Thymus (tissue), 11 donors: ENCODE data around the gene AKAP13. TPM values are rescaled to one million over a fixed set of nuclear protein-coding genes. Genes with fewer than 3 reads are reported as not detected.

ENCODE experiments used
- DNase-seq, 9 donors: peaks; one replicate each; pipeline ENCODE4 v3.0.0-alpha.2; 2013; ENCODE audit warnings: low spot score in 9 of 9, low read depth in 6 of 9, missing footprints in 1 of 9
- H3K27ac ChIP-seq, 2 donors: one replicate each; pipeline ENCODE4 v1.5.1; 2013; ENCODE audit warnings: control low read depth in 1 of 2, low read depth in 1 of 2, low read length in 1 of 2, mild to moderate bottlenecking in 1 of 2, moderate library complexity in 1 of 2
- H3K27me3 ChIP-seq, 2 donors: one replicate each; pipeline ENCODE4 v1.5.1; 2013; ENCODE audit warnings: low read length in 1 of 2; ENCODE audit not compliant: control insufficient read depth in 2 of 2, insufficient read depth in 1 of 2
- H3K36me3 ChIP-seq, 2 donors: one replicate each; pipeline ENCODE4 v1.5.1; 2013; ENCODE audit warnings: low read length in 1 of 2, mild to moderate bottlenecking in 1 of 2, moderate library complexity in 1 of 2; ENCODE audit not compliant: control insufficient read depth in 2 of 2, insufficient read depth in 2 of 2
- H3K4me1 ChIP-seq, 2 donors: one replicate each; pipeline ENCODE4 v1.5.1; 2013; ENCODE audit warnings: low read length in 2 of 2; ENCODE audit not compliant: control insufficient read depth in 2 of 2, insufficient read depth in 2 of 2
- H3K4me3 ChIP-seq, 2 donors: one replicate each; pipeline ENCODE4 v1.5.1; 2013; ENCODE audit warnings: low read length in 2 of 2, control low read depth in 1 of 2, mild to moderate bottlenecking in 1 of 2
- H3K9me3 ChIP-seq, 2 donors: one replicate each; pipeline ENCODE4 v1.5.1; 2013; ENCODE audit warnings: low read length in 1 of 2, mild to moderate bottlenecking in 1 of 2; ENCODE audit not compliant: control insufficient read depth in 2 of 2, insufficient read depth in 1 of 2
- WGBS: extraction: QIAGEN DNeasy Blood & Tissue Kit; methylation state at CpG from one replicate; pipeline ENCODE4 v1.1.7; 2013; 5-methylcytosine and 5-hydroxymethylcytosine counted together
- polyA plus RNA-seq: library from polyadenylated mRNA; stranded (reverse); fragments of 200-250 nt; gene quantifications from one replicate; pipeline ENCODE4 v1.2.3, GENCODE V29; 2013
- total RNA-seq: library from RNA; stranded (reverse); fragments of 120-200 nt; gene quantifications from one replicate; pipeline ENCODE4 v1.2.4, GENCODE V29; 2013
- donor health status: healthy.

Gene AKAP13
- total and polyA plus RNA-seq, 2 donors: 49.8 to 63.8 TPM

DNA sequence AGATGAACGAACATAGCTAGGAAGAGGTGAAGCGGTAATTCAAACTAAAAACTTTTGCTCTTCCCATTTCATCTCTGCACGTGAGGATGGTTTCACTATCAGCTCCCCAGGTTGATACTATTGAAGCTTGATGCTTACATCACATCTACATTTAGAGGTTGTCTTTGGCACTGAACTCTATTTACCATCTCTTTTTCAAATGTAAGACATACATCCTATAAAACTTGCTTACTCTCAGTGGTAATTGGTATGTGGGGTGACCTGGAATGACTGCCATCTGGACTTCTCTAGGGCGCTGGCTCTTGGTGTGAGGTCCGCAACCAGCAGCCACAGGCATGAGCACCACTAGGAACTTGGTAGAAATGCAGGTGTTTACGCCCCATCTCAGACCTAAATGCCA is 118.1 kb downstream of the AKAP13 start:
- Histone ChIP-seq H3K27me3 (no peaks in the 10 kb centered on the region), H3K4me3 (no peak overlapping the region), H3K36me3 (no peaks in the 10 kb centered on the region), H3K9me3 (no peaks in the 10 kb centered on the region), H3K27ac (no peak overlapping the region), H3K4me1 (no peaks in the 10 kb centered on the region)
- no peak for DNase-seq
- 93% methylated on average over 6 of the region's 6 CpGs for whole genome bisulfite sequencing

GRCh38 chr15:85499371-85499887 is 119.0 kb downstream of the AKAP13 start:
- no peaks in the 10 kb centered on the region for H3K4me1 ChIP-seq
- H3K36me3 ChIP-seq: no peaks in the 10 kb centered on the region
- H3K4me3 ChIP-seq: no peak overlapping the region
- DNase-seq: no peak
- no peaks in the 10 kb centered on the region for H3K9me3 ChIP-seq
- H3K27ac ChIP-seq: no peak overlapping the region
- 97% methylated on average over 7 of the region's 7 CpGs for WGBS
- no peaks in the 10 kb centered on the region for H3K27me3 ChIP-seq

GRCh38 chr15:85500060-85500708 is 119.8 kb downstream of the AKAP13 start:
- H3K4me3 ChIP-seq: no peak overlapping the region
- H3K27me3 ChIP-seq: no peaks in the 10 kb centered on the region
- no peaks in the 10 kb centered on the region for H3K36me3 ChIP-seq
- no peaks in the 10 kb centered on the region for H3K9me3 ChIP-seq
- WGBS: 95% methylated on average over 6 of the region's 6 CpGs
- no peak overlapping the region for H3K27ac ChIP-seq
- DNase-seq: no peak
- no peaks in the 10 kb centered on the region for H3K4me1 ChIP-seq

GRCh38 chr15:85500729-85501128 is 120.3 kb downstream of the AKAP13 start:
- H3K36me3 ChIP-seq: no peaks in the 10 kb centered on the region
- DNase-seq: no peak
- H3K4me1 ChIP-seq: no peaks in the 10 kb centered on the region
- no peaks in the 10 kb centered on the region for H3K9me3 ChIP-seq
- H3K27ac ChIP-seq: no peak overlapping the region
- H3K27me3 ChIP-seq: no peaks in the 10 kb centered on the region
- H3K4me3 ChIP-seq: no peak overlapping the region
- 87% methylated on average over 4 of the region's 4 CpGs for WGBS

GRCh38 chr15:85501574-85501973 is 121.2 kb downstream of the AKAP13 start:
- H3K9me3 ChIP-seq: no peaks in the 10 kb centered on the region
- H3K27me3 ChIP-seq: no peaks in the 10 kb centered on the region
- H3K4me3 ChIP-seq: no peak overlapping the region
- no peak for DNase-seq
- H3K27ac ChIP-seq: no peak overlapping the region
- no peaks in the 10 kb centered on the region for H3K4me1 ChIP-seq
- 98% methylated on average over 2 of the region's 2 CpGs for WGBS
- H3K36me3 ChIP-seq: no peaks in the 10 kb centered on the region

DNA sequence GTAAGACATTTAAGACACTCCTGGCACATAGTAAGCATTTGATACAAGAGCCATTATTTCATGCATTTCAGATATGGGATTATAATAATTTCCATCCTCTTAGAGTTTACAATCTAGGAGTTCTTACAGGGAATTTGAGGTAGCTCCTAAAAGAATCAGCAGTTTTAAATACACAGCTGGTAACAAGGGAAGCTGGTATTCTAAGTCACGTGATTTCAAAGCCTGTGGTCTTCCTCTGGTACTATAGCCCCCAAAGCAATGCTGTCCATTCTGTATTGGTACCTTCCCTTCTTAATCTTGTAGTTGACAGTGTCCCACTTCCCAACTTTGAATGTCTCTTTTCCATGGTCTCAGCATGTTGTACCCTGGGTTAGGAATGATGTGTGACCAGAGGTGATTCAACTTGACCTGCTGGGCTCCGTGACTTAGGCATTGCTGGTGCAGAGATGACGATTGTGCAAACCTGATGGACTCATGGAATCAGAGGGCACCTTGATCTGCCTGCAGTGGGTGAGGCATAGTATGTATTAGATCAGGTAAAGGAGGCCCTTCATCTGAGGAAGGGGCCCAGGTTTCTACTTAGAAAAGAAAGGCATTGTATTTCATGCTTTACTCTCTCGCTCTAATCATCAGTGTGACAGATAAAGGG is 122.9 kb downstream of the AKAP13 start:
- no peaks in the 10 kb centered on the region for H3K27me3 ChIP-seq
- H3K4me1 ChIP-seq: peaks cover 0 to 4% of the 10 kb centered on the region in 2 donors
- no peak for DNase-seq
- no peaks in the 10 kb centered on the region for H3K36me3 ChIP-seq
- no peak overlapping the region for H3K4me3 ChIP-seq
- no peaks in the 10 kb centered on the region for H3K9me3 ChIP-seq
- no peak overlapping the region for H3K27ac ChIP-seq
- 96% methylated on average over 4 of the region's 4 CpGs for WGBS

DNA sequence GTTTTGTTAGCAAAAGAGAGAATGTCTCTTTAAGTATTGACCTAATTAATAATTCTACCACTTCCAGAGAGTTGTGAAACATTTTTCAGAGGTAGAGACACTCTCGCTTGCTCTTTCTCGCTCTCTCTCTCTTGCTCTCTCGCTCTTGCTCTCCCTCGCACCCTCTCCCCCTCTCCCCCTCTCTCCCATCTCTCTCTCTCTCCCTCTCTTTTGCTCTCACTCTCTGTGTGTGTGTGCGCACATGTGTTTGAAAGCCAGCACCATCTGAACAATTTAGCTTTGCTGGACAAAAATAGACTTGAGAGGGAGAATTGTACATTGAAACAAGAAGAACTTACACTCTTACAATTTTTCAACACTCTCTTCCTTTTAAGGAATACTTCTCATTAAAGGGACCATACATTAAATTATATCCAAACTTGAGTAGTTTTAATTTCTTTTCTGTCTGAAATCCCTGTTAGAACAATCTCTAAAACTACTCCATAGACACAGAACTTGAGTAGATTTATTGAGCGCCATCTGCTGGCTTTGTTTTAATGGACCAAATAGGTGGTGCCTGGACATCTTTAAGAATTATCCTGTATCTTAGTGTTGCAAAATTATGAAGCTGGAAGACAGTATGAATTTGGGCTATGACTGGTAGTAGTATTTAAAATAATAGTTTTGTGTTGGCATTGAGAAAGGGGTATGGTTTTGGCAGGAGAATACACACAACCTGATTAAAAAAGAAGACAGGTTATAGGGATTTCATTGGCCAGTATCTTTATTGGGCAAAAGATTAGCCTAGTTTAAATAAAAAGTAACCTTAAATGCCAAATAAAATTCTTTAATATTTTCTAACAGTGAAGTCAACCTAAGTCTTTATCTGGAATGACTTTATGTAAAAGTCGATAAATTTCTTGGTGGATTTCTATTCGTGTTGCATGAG is 124.6 kb downstream of the AKAP13 start:
- Histone ChIP-seq H3K27ac (no peak overlapping the region), H3K27me3 (no peaks in the 10 kb centered on the region), H3K4me1 (peaks cover 0 to 4% of the 10 kb centered on the region in 2 donors), H3K4me3 (no peak overlapping the region), H3K36me3 (no peaks in the 10 kb centered on the region), H3K9me3 (no peaks in the 10 kb centered on the region)
- 89% methylated on average over 8 of the region's 8 CpGs for WGBS
- peak in 7 of 9 donors; percentile 40 to 81 (median 49) for DNase-seq

GRCh38 chr15:85507114-85507513 is 126.7 kb downstream of the AKAP13 start:
- Histone ChIP-seq H3K27ac (no peak overlapping the region), H3K4me1 (peaks cover 0 to 4% of the 10 kb centered on the region in 2 donors), H3K27me3 (no peaks in the 10 kb centered on the region), H3K4me3 (no peak overlapping the region), H3K9me3 (no peaks in the 10 kb centered on the region), H3K36me3 (no peaks in the 10 kb centered on the region)
- whole genome bisulfite sequencing: 91% methylated on average over 2 of the region's 2 CpGs
- no peak for DNase-seq

DNA sequence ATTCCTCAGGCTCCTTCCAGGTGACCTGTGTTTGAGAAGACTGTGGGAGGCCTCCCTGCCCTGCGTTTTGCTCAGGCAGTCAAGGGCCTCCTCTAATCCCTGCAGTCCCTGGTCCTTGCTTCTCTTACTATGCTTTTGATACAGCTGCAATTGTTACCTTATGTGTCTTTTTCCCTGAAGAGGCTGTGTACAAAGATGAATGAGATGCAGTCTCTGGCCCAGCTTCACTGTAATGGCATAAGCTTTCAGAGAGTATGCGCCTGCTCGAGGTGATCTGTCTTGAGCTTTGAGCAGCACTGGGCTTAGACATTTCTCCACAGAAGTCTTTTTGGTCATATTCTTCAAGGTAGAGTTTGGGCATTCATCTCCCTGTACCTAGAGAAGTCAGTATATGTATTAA is 129.6 kb downstream of the AKAP13 start:
- Histone ChIP-seq H3K4me3 (no peak overlapping the region), H3K27ac (no peak overlapping the region), H3K27me3 (no peaks in the 10 kb centered on the region), H3K4me1 (peaks cover 0 to 4% of the 10 kb centered on the region in 2 donors), H3K9me3 (no peaks in the 10 kb centered on the region), H3K36me3 (no peaks in the 10 kb centered on the region)
- no peak for DNase-seq
- WGBS: 96% methylated on average over 3 of the region's 3 CpGs
